ENCODE data around the gene HYKK. TPM values are rescaled to one million over a fixed set of nuclear protein-coding genes. Genes with fewer than 3 reads are reported as not detected.

Gene HYKK
- total and polyA plus RNA-seq, 2 donors (not counting 3 experiments of a cell fraction or from before 2014, with no cell fraction given): 1.0 to 2.1 TPM

DNA sequence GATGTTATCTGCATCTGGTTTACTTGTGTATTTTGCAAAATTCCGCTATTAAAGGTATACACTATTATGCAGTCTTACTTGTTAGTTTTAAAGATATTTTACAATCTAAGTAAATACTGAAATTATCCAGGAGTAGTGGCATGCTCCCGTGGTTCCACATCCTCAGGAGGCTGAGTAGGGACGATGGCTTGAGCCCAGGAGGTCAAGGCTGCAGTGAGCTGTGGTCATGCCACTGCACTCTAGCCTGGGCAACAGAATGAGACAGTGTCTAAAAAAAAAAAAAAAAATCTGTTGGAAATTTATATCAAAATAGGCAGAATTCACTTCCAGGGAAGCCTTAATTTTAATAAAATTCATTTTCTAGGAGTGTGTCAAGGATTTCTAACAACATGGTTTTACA is 27.7 kb upstream of the HYKK start:
- no peak for TF ChIP-seq GATA2 (IDR thresholded peaks at IDR 0.05; ENCODE audit: insufficient read depth, insufficient read length, low read depth, low read length)
- TF ChIP-seq, protein P1, sequence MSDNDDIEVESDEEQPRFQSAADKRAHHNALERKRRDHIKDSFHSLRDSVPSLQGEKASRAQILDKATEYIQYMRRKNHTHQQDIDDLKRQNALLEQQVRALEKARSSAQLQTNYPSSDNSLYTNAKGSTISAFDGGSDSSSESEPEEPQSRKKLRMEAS (IDR thresholded peaks at IDR 0.05; ENCODE audit: insufficient read depth, insufficient read length): no peak
- TF ChIP-seq JUN (IDR thresholded peaks at IDR 0.05; ENCODE audit: borderline replicate concordance, insufficient read depth, insufficient read length, low read depth): no peak
- no peak for TF ChIP-seq FOS (IDR thresholded peaks at IDR 0.05; ENCODE audit: borderline replicate concordance, insufficient read depth, low read length)
- no peak for TF ChIP-seq EZH2 (IDR thresholded peaks at IDR 0.05; ENCODE audit: borderline replicate concordance, low read depth, low read length, severe bottlenecking)
- no peak for TF ChIP-seq POLR2AphosphoS5 (IDR thresholded peaks at IDR 0.05; ENCODE audit: insufficient read depth, low read depth, low read length)
- no peak for TF ChIP-seq MYC (IDR thresholded peaks at IDR 0.05; ENCODE audit: low read depth, low read length)
- TF ChIP-seq CTCF (IDR thresholded peaks at IDR 0.05; ENCODE audit: extremely low read depth in 1 of 2, insufficient read depth in 1 of 2, low read depth in 1 of 2, low read length in 2 of 2): no peak
- no peak for TF ChIP-seq POLR2A (IDR thresholded peaks at IDR 0.05; ENCODE audit: low read depth, low read length)
- no peak for FAIRE-seq

More for the DNA sequence above, 27.7 kb upstream of the HYKK start:
- Histone ChIP-seq H3K9ac (replicated peaks; ENCODE audit: extremely low read depth, insufficient read depth, low read length) (no peak overlapping the region), H3K4me1 (ENCODE audit: control insufficient read depth, extremely low read depth, insufficient read depth, low read length) (no peaks in the 10 kb centered on the region), H4K20me1 (replicated peaks; ENCODE audit: control insufficient read depth, extremely low read depth, insufficient read depth, low read length) (no peaks in the 10 kb centered on the region), H3K27me3 (ENCODE audit: control insufficient read depth in 2 of 2, insufficient read depth in 2 of 2, low read length in 2 of 2) (no peaks in the 10 kb centered on the region), H2AFZ (ENCODE audit: low read depth, low read length) (no peak overlapping the region), H3K9me1 (replicated peaks; ENCODE audit: control insufficient read depth, extremely low read depth, insufficient read depth, low read length) (no peaks in the 10 kb centered on the region), H3K79me2 (ENCODE audit: control insufficient read depth, insufficient read depth, low read length) (no peaks in the 10 kb centered on the region), H3K4me2 (ENCODE audit: insufficient read depth, low read length) (no peak overlapping the region), H3K9me3 (replicated peaks; ENCODE audit: control insufficient read depth, insufficient read depth, low read length) (no peaks in the 10 kb centered on the region), H3K4me3 (replicated peaks in 1 of 3; ENCODE audit: insufficient read depth in 1 of 3, low read depth in 1 of 3, low read length in 3 of 3) (no peak overlapping the region), H3K27ac (ENCODE audit: insufficient read depth, low read depth, low read length) (no peak overlapping the region), H3K36me3 (ENCODE audit: control insufficient read depth in 2 of 2, extremely low read depth in 1 of 2, insufficient read depth in 2 of 2, low read length in 2 of 2) (peaks cover 13 to 20% of the 10 kb centered on the region in 2 experiments)
- intact Hi-C loops (cut with micrococcal nuclease): no loop called here
- ChIA-PET POLR2A (no interaction called here), CTCF (no interaction called here)
- BruUV-seq (replicated peaks): no TSS peak
- DNase-seq (ENCODE audit: low read depth, low spot score): no peak
- dilution Hi-C loops (cut with MboI; ENCODE audit: extremely low pct_ligation_motif_present, low sequenced_read_pairs): no loop called here
